Karpas-422 (cell line): ENCODE data around the gene ACTR1A. TPM values are rescaled to one million over a fixed set of nuclear protein-coding genes. Genes with fewer than 3 reads are reported as not detected.

Source experiments
- DNase-seq: peaks from one replicate; pipeline ENCODE4 v3.0.0-alpha.2; 2015
- H2AFZ ChIP-seq: fragments of 200-600 bp; sonication (generic); 2 replicates; pipeline ENCODE4 v1.6.1; 2014; ENCODE audit warnings: antibody characterized with exemption, low read length, mixed read lengths
- H3K27ac ChIP-seq: fragments of 200-600 bp; sonication (generic); 2 replicates; pipeline ENCODE4 v1.5.1; 2014; ENCODE audit warnings: mild to moderate bottlenecking, low read length, moderate library complexity
- H3K27me3 ChIP-seq: fragments of 200-600 bp; sonication (generic); 2 replicates; pipeline ENCODE4 v1.6.1; 2014; ENCODE audit warnings: low read length, mixed read lengths
- H3K36me3 ChIP-seq: fragments of 200-600 bp; sonication (generic); 2 replicates; pipeline ENCODE4 v1.6.1; 2014; ENCODE audit warnings: low read length, mixed read lengths; ENCODE audit not compliant: insufficient read depth
- H3K4me1 ChIP-seq: fragments of 200-600 bp; sonication (generic); 2 replicates; pipeline ENCODE4 v1.6.1; 2014; ENCODE audit warnings: mild to moderate bottlenecking, low read length, mixed read lengths
- H3K4me2 ChIP-seq: fragments of 200-600 bp; sonication (generic); 2 replicates; pipeline ENCODE4 v1.6.1; 2014; ENCODE audit warnings: low read length, low read depth, mild to moderate bottlenecking; ENCODE audit not compliant: poor library complexity, severe bottlenecking
- H3K4me3 ChIP-seq: fragments of 200-600 bp; sonication (generic); 2 replicates; pipeline ENCODE4 v1.5.1; 2014; ENCODE audit warnings: mild to moderate bottlenecking, antibody characterized with exemption, low read length, mixed read lengths
- H3K79me2 ChIP-seq: fragments of 200-600 bp; sonication (generic); 2 replicates; pipeline ENCODE4 v1.6.1; 2014; ENCODE audit warnings: mild to moderate bottlenecking, low read length, mixed read lengths
- H3K9ac ChIP-seq: fragments of 200-600 bp; sonication (generic); 2 replicates; pipeline ENCODE4 v1.6.0; 2014; ENCODE audit warnings: low read length
- H3K9me2 ChIP-seq: fragments of 200-600 bp; sonication (generic), shearing (Covaris generic); replicated peaks from 2 replicates; pipeline ENCODE4 v1.6.0; 2014; ENCODE audit warnings: mild to moderate bottlenecking, low read length, moderate library complexity; ENCODE audit not compliant: insufficient read depth
- H3K9me3 ChIP-seq: fragments of 300-700, 200-600 bp; sonication (generic); 2 replicates; pipeline ENCODE4 v1.6.1; 2014; ENCODE audit warnings: low read length, mixed read lengths
- H4K20me1 ChIP-seq: fragments of 200-600 bp; sonication (generic); 2 replicates; pipeline ENCODE4 v1.6.1; 2014; ENCODE audit warnings: mild to moderate bottlenecking, antibody characterized with exemption, low read length, low read depth; ENCODE audit not compliant: insufficient read depth
- total RNA-seq: library from RNA; depleted of rRNA; stranded (reverse); fragments of >200 nt; shearing (Covaris generic); gene quantifications from 2 replicates; pipeline ENCODE4 v1.2.3, GENCODE V29; 2014; ENCODE audit warnings: low replicate concordance; rRNA removed

Gene ACTR1A
- 69.8 and 83.7 TPM in 2 replicates for total RNA-seq

DNA sequence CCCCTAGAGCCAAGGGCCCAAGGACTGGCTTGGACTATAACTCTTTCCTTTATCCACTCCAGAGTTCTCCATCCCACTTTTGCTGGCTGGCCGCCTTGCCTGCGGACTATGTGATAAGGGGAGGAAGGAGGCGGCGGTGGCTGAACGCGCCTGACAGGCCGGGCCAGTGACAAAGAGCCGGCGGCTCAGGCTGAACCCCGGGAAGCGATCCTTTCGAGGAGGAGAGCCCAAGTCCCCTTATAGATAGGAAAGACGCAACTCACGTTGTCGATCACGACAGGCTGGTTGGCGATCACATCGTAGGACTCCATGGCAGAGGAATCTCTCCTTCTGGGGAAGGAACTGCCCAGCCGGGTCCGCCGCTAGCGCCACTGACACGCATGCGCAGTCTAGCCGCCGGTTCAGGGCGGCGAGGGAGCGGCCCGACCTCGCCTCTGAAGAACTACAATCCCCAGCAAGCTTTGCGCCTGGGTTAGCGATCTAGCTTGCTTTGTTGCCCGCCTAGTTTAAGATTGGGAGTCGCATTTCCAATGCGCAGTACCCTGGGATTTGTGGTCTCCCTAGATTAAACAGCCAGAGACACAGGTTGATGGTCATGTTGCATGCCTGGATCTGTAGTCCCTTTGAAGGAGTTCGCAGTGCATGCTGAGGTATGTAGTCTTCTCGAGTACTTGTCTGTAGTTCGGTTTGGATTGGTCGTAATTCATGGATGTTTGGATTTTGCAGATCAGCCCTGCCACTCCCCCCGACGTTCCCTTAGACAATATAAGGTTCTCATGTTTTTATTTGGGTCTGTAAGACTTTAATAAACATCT, at the start of gene ACTR1A:
TSS of gene ACTR1A (minus strand) at position 376 of the 815 bp plus-strand sequence. CDS start at position 311, 65 bp downstream.
- H3K4me1 ChIP-seq = peaks cover 37% of the 10 kb centered on the region
- H3K79me2 ChIP-seq = peaks cover 77% of the 10 kb centered on the region
- H3K4me2 ChIP-seq = peak within 1 kb of the TSS; percentile 92
- no peaks in the 10 kb centered on the region for H3K36me3 ChIP-seq
- H3K9me2 ChIP-seq = no peaks in the 10 kb centered on the region
- peak within 1 kb of the TSS; percentile 91 for H2AFZ ChIP-seq
- no peaks in the 10 kb centered on the region for H3K27me3 ChIP-seq
- peak within 1 kb of the TSS; percentile 65 for H3K27ac ChIP-seq
- no peaks in the 10 kb centered on the region for H3K9me3 ChIP-seq
- peak within 1 kb of the TSS; percentile 83 for H3K4me3 ChIP-seq
- H4K20me1 ChIP-seq = peaks cover 8% of the 10 kb centered on the region; the same call in 1 of the 2 replicates
- peak within 1 kb of the TSS; percentile 89 for H3K9ac ChIP-seq
- peak; percentile 98 for DNase-seq

DNA sequence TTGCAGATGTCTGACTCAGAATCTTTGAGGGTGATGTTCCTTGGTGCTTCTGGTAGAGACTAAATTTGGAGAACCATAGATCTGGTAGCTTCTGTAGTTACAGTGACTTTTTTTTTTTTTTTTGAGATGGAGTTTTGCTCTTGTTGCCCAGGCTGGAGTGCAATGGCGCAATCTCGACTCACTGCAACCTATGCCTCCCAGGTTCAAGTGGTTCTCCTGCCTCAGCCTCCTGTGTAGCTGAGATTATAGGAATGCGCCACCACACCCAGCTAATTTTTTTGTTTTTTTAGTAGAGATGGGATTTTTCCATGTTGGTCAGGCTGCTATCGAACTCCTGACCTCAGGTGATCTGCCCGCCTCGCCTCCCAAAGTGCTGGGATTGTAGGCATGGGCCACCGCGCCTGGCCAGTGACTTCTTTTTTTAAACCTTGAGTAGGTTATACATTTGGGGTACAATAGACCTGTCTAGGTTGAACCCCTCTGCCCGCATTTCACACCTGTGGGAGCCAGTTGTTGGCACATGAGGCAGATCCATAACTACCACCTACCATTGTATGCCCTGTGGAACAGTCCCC, 48.2 kb upstream of the ACTR1A start:
- H3K79me2 ChIP-seq = peaks cover 8% of the 10 kb centered on the region; the same call in 1 of the 2 replicates

DNA sequence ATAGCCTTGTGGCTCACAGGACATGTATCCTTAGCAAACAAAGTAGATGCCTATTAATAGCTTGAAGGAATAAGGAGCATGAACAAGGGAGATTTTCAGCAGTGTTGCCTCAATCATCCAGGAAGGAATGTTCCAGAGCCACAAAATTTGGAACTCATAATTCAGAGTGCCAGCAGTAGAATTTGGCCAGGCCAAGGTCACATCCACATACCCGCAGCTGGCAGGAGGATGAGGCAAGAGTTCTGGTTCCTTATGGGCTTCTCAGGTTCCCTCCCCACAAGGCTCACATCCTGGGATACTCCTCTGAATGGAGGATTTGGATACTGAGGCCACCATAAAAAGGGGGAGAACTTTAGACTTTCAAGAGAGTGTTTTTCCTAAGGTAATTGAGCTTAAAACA, 47.0 kb upstream of the ACTR1A start:
- no peak overlapping the region for H3K4me3 ChIP-seq
- H3K9me3 ChIP-seq = no peaks in the 10 kb centered on the region
- H3K27ac ChIP-seq = no peak overlapping the region
- no peaks in the 10 kb centered on the region for H3K36me3 ChIP-seq
- no peak overlapping the region for H2AFZ ChIP-seq
- H3K9me2 ChIP-seq = no peaks in the 10 kb centered on the region
- DNase-seq = no peak
- peaks cover 8% of the 10 kb centered on the region; the same call in 1 of the 2 replicates for H3K79me2 ChIP-seq
- no peaks in the 10 kb centered on the region for H3K27me3 ChIP-seq
- no peaks in the 10 kb centered on the region for H4K20me1 ChIP-seq
- H3K9ac ChIP-seq = no peak overlapping the region
- H3K4me1 ChIP-seq = no peaks in the 10 kb centered on the region
- no peak overlapping the region for H3K4me2 ChIP-seq

More for the DNA sequence above, 48.2 kb upstream of the ACTR1A start:
- Histone ChIP-seq H3K4me3 (no peak overlapping the region), H2AFZ (no peak overlapping the region), H3K27ac (no peak overlapping the region), H4K20me1 (no peaks in the 10 kb centered on the region), H3K36me3 (no peaks in the 10 kb centered on the region), H3K4me1 (no peaks in the 10 kb centered on the region), H3K9me3 (no peaks in the 10 kb centered on the region), H3K27me3 (no peaks in the 10 kb centered on the region), H3K9ac (no peak overlapping the region), H3K4me2 (no peak overlapping the region), H3K9me2 (no peaks in the 10 kb centered on the region)
- DNase-seq = no peak

DNA sequence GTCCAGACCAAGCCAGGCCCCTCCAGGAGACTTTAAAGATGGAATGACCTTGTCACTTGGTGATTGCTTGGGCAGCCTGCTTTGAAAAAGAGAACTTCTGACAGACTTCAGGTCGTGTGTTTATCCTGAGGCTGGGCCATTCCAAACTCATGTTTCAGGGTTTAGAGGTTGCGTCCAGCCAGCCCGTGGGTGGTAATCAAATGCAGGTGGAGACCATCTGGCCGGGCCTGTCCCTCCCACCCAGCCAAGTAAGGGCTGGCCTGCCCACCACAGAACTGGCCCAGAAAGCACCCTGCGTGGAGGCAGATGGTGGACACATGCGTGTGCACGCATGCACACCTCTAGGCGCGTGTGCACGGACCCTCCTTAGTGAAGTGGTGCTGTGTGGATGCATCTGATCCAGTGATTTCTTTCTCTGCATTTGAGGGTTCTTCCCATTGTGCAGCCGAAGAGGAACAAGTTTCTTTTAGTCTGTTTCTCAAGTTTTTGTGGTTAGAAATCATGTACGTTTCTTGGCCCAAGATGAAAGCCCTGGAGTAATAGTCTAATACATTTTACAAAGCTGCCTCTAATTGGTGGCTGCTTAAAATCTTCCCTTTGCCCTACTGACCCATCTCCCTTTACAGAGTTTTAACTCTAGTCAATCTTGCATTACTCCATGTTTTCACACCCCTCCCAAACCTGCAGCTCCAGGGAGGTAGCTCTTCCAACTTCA, 44.3 kb upstream of the ACTR1A start:
- Histone ChIP-seq H4K20me1 (no peaks in the 10 kb centered on the region), H3K79me2 (peaks cover 8% of the 10 kb centered on the region), H2AFZ (no peak overlapping the region), H3K36me3 (no peaks in the 10 kb centered on the region), H3K27me3 (no peaks in the 10 kb centered on the region), H3K9me3 (no peaks in the 10 kb centered on the region), H3K4me2 (no peak overlapping the region), H3K9me2 (no peaks in the 10 kb centered on the region), H3K27ac (no peak overlapping the region), H3K4me1 (no peaks in the 10 kb centered on the region), H3K9ac (no peak overlapping the region), H3K4me3 (no peak overlapping the region)
- no peak for DNase-seq

DNA sequence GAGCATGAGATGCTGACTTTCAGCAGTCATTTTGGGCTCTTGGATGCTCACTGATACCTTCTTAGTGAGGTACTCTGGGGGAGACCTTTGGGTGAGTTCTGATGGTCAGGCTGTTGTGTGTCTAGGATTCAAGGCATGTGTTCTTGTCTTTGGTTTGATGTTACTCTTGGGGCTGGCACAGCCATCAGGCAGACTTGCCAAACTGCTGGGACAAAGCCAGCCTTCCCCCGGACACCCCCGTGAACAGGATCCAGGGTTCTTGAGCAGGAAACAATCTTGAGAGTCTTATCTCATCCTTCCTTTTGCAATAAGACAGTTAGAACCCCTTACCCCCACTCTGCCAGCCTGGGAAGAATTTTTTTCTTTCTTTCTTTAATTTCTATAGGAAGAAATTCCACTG, 43.5 kb upstream of the ACTR1A start:
- Histone ChIP-seq H3K9me3 (no peaks in the 10 kb centered on the region), H3K9ac (no peak overlapping the region), H3K4me2 (no peak overlapping the region), H4K20me1 (no peaks in the 10 kb centered on the region), H3K9me2 (no peaks in the 10 kb centered on the region), H3K4me1 (no peaks in the 10 kb centered on the region), H3K4me3 (no peak overlapping the region), H3K79me2 (peaks cover 8% of the 10 kb centered on the region), H3K36me3 (no peaks in the 10 kb centered on the region), H3K27me3 (no peaks in the 10 kb centered on the region), H2AFZ (no peak overlapping the region), H3K27ac (no peak overlapping the region)
- no peak for DNase-seq

DNA sequence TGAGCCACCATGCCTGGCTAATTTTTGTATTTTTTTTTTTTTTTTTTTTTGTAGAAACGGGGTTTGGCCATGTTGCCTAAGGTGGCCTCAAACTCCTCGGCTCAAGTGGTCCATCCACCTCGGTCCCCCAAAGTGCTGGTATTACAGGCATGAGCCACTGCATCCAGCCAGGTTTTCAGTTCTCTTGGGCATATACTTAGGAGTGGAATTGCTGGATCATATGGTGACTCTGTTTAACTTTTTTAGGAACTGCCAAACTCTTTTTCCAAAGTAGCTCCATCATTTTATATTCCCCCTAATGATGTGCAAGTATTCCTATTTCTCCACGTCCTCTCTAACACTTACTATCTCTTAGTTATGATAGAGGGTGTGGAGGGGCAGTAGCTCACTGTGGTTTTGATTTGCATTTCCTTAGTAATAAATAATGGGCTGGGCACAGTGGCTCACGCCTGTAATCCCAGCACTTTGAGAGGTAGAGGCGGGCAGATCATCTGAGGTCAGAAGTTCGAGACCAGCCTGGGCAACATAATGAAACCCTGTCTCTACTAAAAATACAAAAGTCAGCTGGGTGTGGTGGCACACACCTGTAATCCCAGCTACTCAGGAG, 42.9 kb upstream of the ACTR1A start:
- Histone ChIP-seq H3K4me2 (no peak overlapping the region), H2AFZ (no peak overlapping the region), H3K4me3 (no peak overlapping the region), H3K4me1 (no peaks in the 10 kb centered on the region), H3K9me3 (no peaks in the 10 kb centered on the region), H3K27me3 (no peaks in the 10 kb centered on the region), H3K79me2 (peaks cover 8% of the 10 kb centered on the region), H3K27ac (no peak overlapping the region), H3K9me2 (no peaks in the 10 kb centered on the region), H4K20me1 (no peaks in the 10 kb centered on the region), H3K36me3 (no peaks in the 10 kb centered on the region), H3K9ac (no peak overlapping the region)
- no peak for DNase-seq

DNA sequence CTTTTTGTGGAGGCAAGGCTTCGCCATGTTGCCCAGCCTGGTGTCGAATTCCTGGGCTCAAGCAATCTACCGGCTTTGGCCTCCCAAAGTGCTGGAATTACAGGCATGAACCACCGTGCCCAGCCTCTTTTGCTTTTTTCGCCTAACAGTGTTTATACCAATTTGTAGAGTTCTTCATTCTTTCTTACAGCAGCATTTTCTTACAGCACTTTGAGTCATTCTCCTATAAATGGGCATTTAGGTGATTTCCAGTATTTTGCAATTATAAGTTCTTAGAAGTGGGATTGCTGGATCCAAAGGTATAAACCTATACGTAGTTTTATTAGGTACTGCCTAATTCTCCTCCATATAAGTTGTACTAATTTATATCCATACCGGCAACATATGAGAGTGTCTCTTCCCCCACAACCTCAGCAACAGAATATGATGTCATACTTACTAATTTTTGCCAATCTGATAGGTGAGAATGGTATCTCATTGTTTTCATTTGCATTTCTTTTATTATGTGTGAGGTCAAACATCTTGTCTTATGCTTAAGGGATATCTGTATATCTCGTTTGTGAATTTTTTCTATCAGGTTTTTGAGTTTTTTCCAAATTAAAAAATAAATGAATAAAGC, 40.4 kb upstream of the ACTR1A start:
- no peaks in the 10 kb centered on the region for H3K9me3 ChIP-seq
- no peak overlapping the region for H3K4me2 ChIP-seq
- H2AFZ ChIP-seq = no peak overlapping the region
- no peak overlapping the region for H3K4me3 ChIP-seq
- no peak overlapping the region for H3K9ac ChIP-seq
- no peak for DNase-seq
- no peaks in the 10 kb centered on the region for H3K36me3 ChIP-seq
- no peaks in the 10 kb centered on the region for H3K27me3 ChIP-seq
- no peaks in the 10 kb centered on the region for H3K9me2 ChIP-seq
- no peaks in the 10 kb centered on the region for H4K20me1 ChIP-seq
- peaks cover 5% of the 10 kb centered on the region for H3K79me2 ChIP-seq
- H3K27ac ChIP-seq = no peak overlapping the region
- peaks cover under 1% of the 10 kb centered on the region; the same call in 1 of the 2 replicates for H3K4me1 ChIP-seq
